COLO668 (cell line): Measurements from ENCODE around the gene BRF1.
"Not testable (repeated sequence)": the region's sequence is repeated elsewhere in the genome, so short reads cannot be mapped to it uniquely, and the experiment has no call there.

ENCODE experiments used
- DNase-seq: peaks from one replicate; lab custom pipeline; 2025; ENCODE audit not compliant: unreplicated experiment; lab: John Stamatoyannopoulos, UW

The BRF1 gene

GRCh38 chr14:105292826-105293711, 7.7 kb downstream of the BRF1 start:
- no peak for DNase-seq

DNA sequence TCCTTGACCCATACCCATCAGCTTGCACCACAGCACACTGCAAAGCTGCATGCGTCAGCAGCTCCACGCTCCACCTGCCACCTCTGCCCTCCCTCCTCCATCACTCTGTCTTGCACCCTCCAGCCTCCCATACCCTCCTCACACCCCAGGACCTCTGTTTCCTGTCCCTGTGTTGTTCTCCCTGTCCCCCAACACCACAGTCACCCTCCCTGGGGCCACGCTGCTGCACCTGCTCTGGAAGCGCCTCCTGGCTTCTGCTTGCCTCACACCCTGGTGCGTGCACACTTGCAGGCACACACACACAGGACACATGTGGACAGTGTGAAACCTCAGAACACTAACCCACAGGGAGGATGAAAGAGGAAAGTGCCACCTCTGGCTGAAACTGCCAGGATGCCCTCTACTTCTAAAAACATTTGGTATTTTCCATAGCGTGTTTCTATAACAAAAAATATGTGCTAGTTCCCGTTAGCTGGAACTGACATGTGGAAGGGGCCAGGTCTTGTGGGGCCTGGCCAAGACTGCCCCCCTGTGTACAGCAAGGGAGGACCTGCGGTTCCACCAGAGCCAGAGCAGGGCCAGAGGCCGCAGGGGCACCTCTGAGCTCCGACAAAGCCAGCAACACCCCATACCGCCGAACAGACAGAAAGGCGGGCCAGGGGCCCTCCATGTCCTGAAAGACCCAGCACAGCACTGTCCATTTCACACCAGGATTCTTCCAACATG, 10.0 kb downstream of the BRF1 start:
- no peak for DNase-seq

DNA sequence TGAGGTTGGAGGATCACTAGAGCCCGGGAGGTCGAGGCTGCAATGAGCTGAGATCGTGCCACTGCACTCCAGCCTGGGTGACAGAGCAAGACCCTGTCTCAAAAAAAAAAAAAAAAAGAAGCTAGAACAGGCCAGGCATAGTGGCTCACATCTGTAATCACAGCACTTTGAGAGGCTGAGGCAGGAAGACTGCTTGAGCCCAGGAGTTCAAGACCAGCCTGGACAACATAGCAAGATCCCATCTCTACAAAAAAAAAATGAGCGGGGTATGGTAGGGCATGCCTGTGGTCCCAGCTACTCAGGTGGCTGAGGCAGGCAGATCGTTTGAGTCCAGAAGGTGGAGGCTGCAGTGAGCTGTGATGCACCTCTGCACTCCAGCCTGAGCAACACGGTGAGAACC, 11.9 kb downstream of the BRF1 start:
- DNase-seq: not testable (repeated sequence)

DNA sequence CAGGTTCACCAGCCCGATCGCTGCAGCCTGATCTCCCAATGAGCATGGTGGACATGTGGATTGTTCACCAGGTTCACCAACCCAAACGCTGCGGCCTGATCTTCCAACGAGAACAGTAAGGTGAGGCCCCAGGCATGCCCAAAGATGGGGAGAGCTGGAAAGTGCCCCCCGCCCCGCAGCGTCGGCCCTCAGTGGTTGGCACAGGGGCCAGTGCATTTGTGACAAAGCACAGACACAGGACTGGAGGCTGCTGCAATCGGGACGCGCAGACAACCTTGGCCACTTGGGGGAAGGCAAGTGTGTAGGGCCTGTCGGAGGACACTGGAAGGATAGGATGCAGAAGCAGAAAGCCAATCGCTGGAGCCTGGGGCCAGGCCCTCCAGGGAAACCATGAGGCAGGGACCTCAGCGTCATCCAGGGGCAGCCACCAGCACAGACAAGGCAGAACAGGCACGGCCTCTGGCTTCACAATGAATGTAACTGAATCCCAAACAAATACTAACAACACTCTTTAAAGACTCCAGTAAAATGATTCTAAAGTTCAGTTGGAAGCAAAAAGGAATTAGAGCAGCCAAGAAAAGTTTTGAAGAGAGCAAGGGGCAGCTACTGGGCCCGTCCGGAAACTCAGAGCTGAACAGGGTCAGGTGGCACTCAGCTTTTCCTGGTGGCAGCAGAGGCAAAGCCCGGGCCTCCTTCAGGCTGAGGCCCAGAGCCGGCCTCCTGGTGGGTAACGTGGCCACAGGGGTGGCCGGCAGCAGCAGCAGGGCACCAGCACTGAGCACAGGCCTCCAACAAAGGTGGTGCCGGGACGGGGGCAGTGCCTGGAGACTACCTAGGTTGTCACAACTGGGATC, 13.3 kb downstream of the BRF1 start:
- no peak for DNase-seq

- DNase-seq: no peak
Measured at GRCh38 chr14:105286759-105287144, 14.0 kb downstream of the BRF1 start.

DNA sequence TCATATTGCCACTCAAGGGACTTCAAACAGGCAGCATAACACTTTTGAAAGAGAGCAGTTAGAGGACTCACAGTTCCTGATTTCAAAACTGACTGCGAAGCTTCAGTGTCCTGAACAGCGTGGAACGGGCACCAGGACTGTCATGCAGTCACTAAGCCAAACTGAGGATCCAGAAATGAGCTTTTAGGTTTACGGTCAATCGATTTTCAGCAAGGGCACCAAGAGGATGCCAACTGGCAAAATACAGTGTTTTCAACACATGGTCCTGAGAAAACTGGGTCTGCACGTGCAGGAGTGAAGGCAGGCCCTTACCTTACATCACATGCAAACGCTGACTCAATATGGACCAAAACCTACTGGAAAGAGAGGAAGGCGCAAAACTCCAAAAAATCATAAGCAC, 15.6 kb downstream of the BRF1 start:
- DNase-seq: no peak

- DNase-seq: no peak
Measured at GRCh38 chr14:105283899-105284298, 16.9 kb downstream of the BRF1 start.

DNA sequence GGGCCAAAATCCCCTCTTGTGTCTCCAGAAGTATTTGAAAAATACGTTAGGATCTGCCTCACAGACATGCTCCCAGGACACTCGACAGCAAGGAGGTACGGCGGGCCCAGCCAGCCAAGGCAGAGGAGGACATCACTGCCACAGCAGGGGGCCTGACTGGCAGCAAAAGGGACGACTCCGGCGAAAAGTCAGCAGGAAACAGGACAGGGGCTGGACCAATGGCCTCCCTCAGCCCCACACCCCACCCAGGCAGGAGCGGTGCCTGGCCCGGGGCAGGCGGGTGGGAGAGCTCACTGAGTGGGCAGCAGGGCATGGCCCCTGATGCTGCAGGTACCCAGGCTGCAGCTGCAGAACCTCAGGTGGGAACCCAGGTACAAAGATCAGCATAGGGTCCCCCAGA, 17.8 kb downstream of the BRF1 start:
- no peak for DNase-seq

DNA sequence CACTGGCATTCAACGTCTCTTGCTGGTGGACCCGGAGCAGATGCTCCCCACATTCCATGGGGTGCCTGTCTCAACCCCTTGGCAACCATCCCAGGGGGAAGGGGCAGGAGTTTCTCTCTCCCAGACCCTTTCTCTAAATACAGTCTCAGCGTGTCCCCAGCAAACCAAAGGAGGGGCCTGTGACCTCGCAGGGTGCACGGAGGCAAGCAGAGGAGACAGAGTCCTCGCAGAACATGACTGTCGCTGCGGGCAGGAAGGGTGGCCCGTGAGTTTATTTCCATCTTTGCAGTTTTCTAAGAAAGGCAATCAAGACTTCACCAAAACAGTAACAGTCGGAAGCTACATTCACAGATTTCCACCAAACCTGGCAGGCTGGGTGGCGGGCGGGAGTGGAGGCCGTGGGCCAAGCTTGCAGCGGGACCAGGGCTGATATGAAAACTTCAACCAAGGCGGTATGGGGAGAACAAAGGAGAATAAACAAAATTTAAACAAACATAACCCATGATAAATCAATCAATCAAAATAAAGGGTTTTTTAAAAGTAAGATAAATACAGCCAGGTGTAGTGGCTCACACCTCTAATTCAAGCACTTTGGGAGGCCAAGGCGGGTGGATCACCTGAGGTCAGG, 18.6 kb downstream of the BRF1 start:
- DNase-seq: no peak

DNA sequence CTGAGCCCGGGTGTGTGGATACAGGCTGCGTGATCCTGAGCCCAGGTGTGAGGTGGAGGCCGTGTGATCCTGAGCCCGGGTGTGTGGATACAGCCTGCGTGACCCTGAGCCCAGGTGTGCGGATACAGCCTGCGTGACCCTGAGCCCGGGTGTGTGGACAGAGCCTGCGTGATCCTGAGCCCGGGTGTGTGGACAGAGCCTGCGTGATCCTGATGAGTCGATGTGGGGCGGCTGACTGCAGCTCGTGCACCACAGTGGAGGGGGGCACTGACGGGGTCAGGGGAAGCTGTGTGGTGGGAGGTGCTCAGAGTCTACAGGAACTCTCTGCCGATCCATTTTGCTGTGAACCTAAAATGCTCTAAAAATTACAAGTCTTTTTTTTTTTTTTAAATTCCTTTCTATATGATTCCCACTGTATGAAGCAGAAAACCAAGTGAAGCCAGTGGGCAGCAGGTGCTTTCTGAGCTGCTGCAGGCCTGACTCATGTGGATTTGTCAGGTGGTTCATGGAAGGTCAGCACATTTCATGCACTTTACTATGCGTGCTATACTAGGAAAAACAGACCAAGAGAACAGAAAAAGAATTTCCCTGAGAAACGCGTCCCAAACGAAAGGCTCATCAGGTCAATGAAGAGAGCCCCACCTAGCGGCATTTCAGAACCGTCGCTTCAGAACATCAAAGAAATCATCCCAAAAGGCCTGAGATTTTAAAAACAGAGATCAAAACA, 19.3 kb downstream of the BRF1 start:
- DNase-seq: peak; percentile 25

GRCh38 chr14:105280525-105280924, 20.3 kb downstream of the BRF1 start:
- DNase-seq: no peak

GRCh38 chr14:105279642-105280361, 21.0 kb downstream of the BRF1 start:
- no peak for DNase-seq

GRCh38 chr14:105277448-105277847, 23.4 kb downstream of the BRF1 start:
- DNase-seq: not testable (repeated sequence)

- DNase-seq: no peak
Measured at GRCh38 chr14:105275267-105275946, 25.4 kb downstream of the BRF1 start.

GRCh38 chr14:105274637-105275036, 26.2 kb downstream of the BRF1 start:
- DNase-seq: no peak

- peak; percentile 73 for DNase-seq
Measured at GRCh38 chr14:105273062-105273461, 27.7 kb downstream of the BRF1 start.

GRCh38 chr14:105272623-105273022, 28.2 kb downstream of the BRF1 start:
- DNase-seq: peak; percentile 28

DNA sequence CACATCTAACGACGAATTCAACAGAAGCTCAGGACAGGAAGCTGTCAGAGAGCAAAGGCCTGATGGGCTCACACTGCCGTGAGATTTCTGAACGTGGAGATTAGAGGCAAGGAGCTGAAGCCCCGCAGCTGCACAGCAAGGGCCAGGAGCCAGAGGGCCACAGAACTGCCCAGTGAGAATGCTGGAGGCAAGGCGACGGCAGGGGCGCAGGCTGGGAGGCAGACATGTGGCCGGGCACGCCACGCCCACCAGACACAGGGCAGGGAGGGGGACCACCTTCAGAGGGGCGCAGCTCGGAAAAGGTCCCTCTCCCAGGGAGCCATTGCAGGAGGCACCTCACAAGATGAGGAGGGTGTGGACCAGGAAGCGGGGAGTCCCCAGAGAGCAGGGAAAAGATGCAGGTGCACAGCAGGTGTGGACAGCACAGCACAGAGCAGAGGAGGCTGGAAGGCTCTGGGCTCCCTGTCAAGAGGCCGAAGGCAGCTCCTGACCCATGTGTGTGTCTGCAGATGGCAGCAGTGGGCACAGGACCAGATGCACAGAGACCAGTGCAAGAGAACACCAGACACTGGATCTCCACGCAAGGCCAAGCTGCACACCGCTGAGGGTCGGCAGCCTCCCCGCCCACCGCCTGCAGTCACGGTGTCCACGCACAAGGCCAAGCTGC, 29.4 kb downstream of the BRF1 start:
- DNase-seq: peak; percentile 19

- no peak for DNase-seq
Measured at GRCh38 chr14:105269405-105269804, 31.4 kb downstream of the BRF1 start.
